GM19351 (cell line): ENCODE results near the gene PPP2R3A.

ENCODE experiments used
- ATAC-seq: cut with Tn5 transposase; IDR thresholded peaks from one replicate; pipeline ENCODE4 v1.9.1; 2021; ENCODE audit warnings: mild to moderate bottlenecking, moderate library complexity; ENCODE audit not compliant: unreplicated experiment

The PPP2R3A gene

GRCh38 chr3:135966962-135967274 lies 1.4 kb downstream of the PPP2R3A start:
- ATAC-seq: no peak

- ATAC-seq: no peak
Observed at GRCh38 chr3:135967867-135968266, 2.3 kb downstream of the PPP2R3A start.

GRCh38 chr3:135970506-135971116 lies 5.1 kb downstream of the PPP2R3A start:
- ATAC-seq: no peak

GRCh38 chr3:135973841-135974240 lies 8.3 kb downstream of the PPP2R3A start:
- ATAC-seq: no peak

GRCh38 chr3:135975053-135975452 lies 9.5 kb downstream of the PPP2R3A start:
- ATAC-seq: no peak

GRCh38 chr3:135975536-135975935 lies 10.0 kb downstream of the PPP2R3A start:
- no peak for ATAC-seq

- no peak for ATAC-seq
Observed at GRCh38 chr3:135980343-135980742, 14.8 kb downstream of the PPP2R3A start.

- no peak for ATAC-seq
Observed at GRCh38 chr3:135981701-135982403, 16.3 kb downstream of the PPP2R3A start.

GRCh38 chr3:135982404-135982761 lies 16.9 kb downstream of the PPP2R3A start:
- no peak for ATAC-seq

- no peak for ATAC-seq
Observed at GRCh38 chr3:135982922-135983581, 17.5 kb downstream of the PPP2R3A start.

GRCh38 chr3:135987661-135988060 lies 22.1 kb downstream of the PPP2R3A start:
- ATAC-seq: no peak

- ATAC-seq: no peak
Observed at GRCh38 chr3:135989242-135989641, 23.7 kb downstream of the PPP2R3A start.

GRCh38 chr3:135990903-135991302 lies 25.4 kb downstream of the PPP2R3A start:
- ATAC-seq: no peak

- no peak for ATAC-seq
Observed at GRCh38 chr3:135991621-135992020, 26.1 kb downstream of the PPP2R3A start.

- no peak for ATAC-seq
Observed at GRCh38 chr3:135992072-135992471, 26.5 kb downstream of the PPP2R3A start.

- no peak for ATAC-seq
Observed at GRCh38 chr3:135994708-135995337, 29.3 kb downstream of the PPP2R3A start.

- ATAC-seq: no peak
Observed at GRCh38 chr3:135995766-135996165, 30.2 kb downstream of the PPP2R3A start.

GRCh38 chr3:135997554-135998320 lies 32.2 kb downstream of the PPP2R3A start:
- no peak for ATAC-seq

GRCh38 chr3:136008221-136008620 lies 42.7 kb downstream of the PPP2R3A start:
- ATAC-seq: no peak

- ATAC-seq: no peak
Observed at GRCh38 chr3:136008732-136009470, 43.4 kb downstream of the PPP2R3A start.

GRCh38 chr3:136018876-136019275 lies 53.3 kb downstream of the PPP2R3A start:
- ATAC-seq: no peak
